K562 (cell line): ENCODE data around the gene TREM1.

Experiments used
- CTCF ChIP-seq, 3 experiments: IDR thresholded peaks in 2 of 3; conservative IDR thresholded peaks in 1 of 3; 2 replicates each; pipeline ENCODE4 v1.5.1; 2011 to 2012; ENCODE audit warnings: low read length in 3 of 3, mild to moderate bottlenecking in 3 of 3, control low read depth in 2 of 3, improper control_type of control experiment in 1 of 3, inconsistent platforms in 1 of 3, low read depth in 1 of 3, mixed read lengths in 1 of 3, moderate library complexity in 1 of 3; ENCODE audit not compliant: insufficient read depth in 2 of 3
- DACH1 ChIP-seq: fragments of 450-650 bp; IDR thresholded peaks from 2 replicates; pipeline ENCODE4 v1.6.1; 2018; ENCODE audit not compliant: partially characterized antibody
- MXI1 ChIP-seq: IDR thresholded peaks from 2 replicates; pipeline ENCODE4 v1.6.1; 2011; ENCODE audit warnings: low read depth, mild to moderate bottlenecking, improper control_type of control experiment, low read length
- POLR2AphosphoS5 ChIP-seq: IDR thresholded peaks from 2 replicates; pipeline ENCODE4 v1.6.1; 2011; ENCODE audit warnings: mild to moderate bottlenecking, low read depth, low read length, moderate library complexity; ENCODE audit not compliant: control insufficient read depth, insufficient read depth

GRCh38 chr6:41283600-41283999 is 2.9 kb downstream of the TREM1 start:
- TF ChIP-seq POLR2AphosphoS5, result no peak
- TF ChIP-seq DACH1, result no peak
- no peak for TF ChIP-seq CTCF (IDR thresholded peaks at IDR 0.05 in 2 of 3, conservative IDR thresholded peaks at IDR 0.05 in 1 of 3; ENCODE audit: insufficient read depth in 2 of 3, low read depth in 1 of 3, low read length in 3 of 3)
- no peak for TF ChIP-seq MXI1
